Endothelial cell (in vitro differentiated cells): ENCODE results near the gene MS4A6E. TPM values are rescaled to one million over a fixed set of nuclear protein-coding genes. Genes with fewer than 3 reads are reported as not detected.

ENCODE experiments used
- DNase-seq: peaks from one replicate; pipeline ENCODE4 v3.0.0; 2021; ENCODE audit warnings: low spot score
- H3K27ac Mint-ChIP-seq: one replicate; pipeline ENCODE4 v1.8.0; 2021; ENCODE audit warnings: mixed read lengths, inconsistent platforms; ENCODE audit not compliant: unreplicated experiment
- H3K27me3 Mint-ChIP-seq: one replicate; pipeline ENCODE4 v1.8.0; 2021; ENCODE audit warnings: mild to moderate bottlenecking, moderate library complexity, mixed read lengths, inconsistent platforms; ENCODE audit not compliant: unreplicated experiment
- H3K36me3 Mint-ChIP-seq: one replicate; pipeline ENCODE4 v1.8.0; 2021; ENCODE audit warnings: mild to moderate bottlenecking, low read depth, mixed read lengths, inconsistent platforms; ENCODE audit not compliant: unreplicated experiment
- H3K4me1 Mint-ChIP-seq: one replicate; pipeline ENCODE4 v1.8.0; 2021; ENCODE audit warnings: mild to moderate bottlenecking, mixed read lengths, inconsistent platforms; ENCODE audit not compliant: unreplicated experiment
- H3K4me3 Mint-ChIP-seq: one replicate; pipeline ENCODE4 v1.8.0; 2021; ENCODE audit warnings: mild to moderate bottlenecking, mixed read lengths, inconsistent platforms; ENCODE audit not compliant: unreplicated experiment
- H3K9me3 Mint-ChIP-seq: one replicate; pipeline ENCODE4 v1.8.0; 2021; ENCODE audit warnings: mixed read lengths, inconsistent platforms; ENCODE audit not compliant: unreplicated experiment
- CTCF ChIP-seq: fragments of 200-600 bp; sonication (generic); IDR thresholded peaks from one replicate; pipeline ENCODE4 v1.5.0; 2021; ENCODE audit warnings: antibody characterized with exemption; ENCODE audit not compliant: unreplicated experiment
- total RNA-seq: library from RNA; stranded (reverse); fragmentation: NEBNext Ultra II Directional; extraction: Animal tissue kit (Norgen Biotek cat#: 25700); gene quantifications from one replicate; pipeline ENCODE4 v1.2.1, GENCODE V29; 2021; ENCODE audit not compliant: unreplicated experiment

The MS4A6E gene
- total RNA-seq, 1 donor from 2014 or later: not detected

- Mint-ChIP-seq H3K9me3 (no peaks in the 10 kb centered on the region), H3K36me3 (no peaks in the 10 kb centered on the region), H3K4me1 (peaks cover 13% of the 10 kb centered on the region), H3K27me3 (peaks cover 2% of the 10 kb centered on the region), H3K4me3 (no peak overlapping the region), H3K27ac (no peak overlapping the region)
- no peak for DNase-seq
- no peak for TF ChIP-seq CTCF
Observed at GRCh38 chr11:60376601-60377000, 49.5 kb downstream of the MS4A6E start.

- no peak overlapping the region for H3K4me3 Mint-ChIP-seq
- DNase-seq: no peak
- H3K4me1 Mint-ChIP-seq: peaks cover 15% of the 10 kb centered on the region
- no peak overlapping the region for H3K27ac Mint-ChIP-seq
- H3K27me3 Mint-ChIP-seq: peaks cover 3% of the 10 kb centered on the region
- no peaks in the 10 kb centered on the region for H3K36me3 Mint-ChIP-seq
- no peak for TF ChIP-seq CTCF
- H3K9me3 Mint-ChIP-seq: no peaks in the 10 kb centered on the region
Observed at GRCh38 chr11:60377401-60378136, 50.5 kb downstream of the MS4A6E start.

GRCh38 chr11:60378354-60378753 lies 51.3 kb downstream of the MS4A6E start, which contains the start of gene MS4A7:
Gene MS4A7 (plus strand): TSS chr11:60378532. CDS start chr11:60383142, 4,610 bp downstream.
- Mint-ChIP-seq H3K27me3 (peaks cover 3% of the 10 kb centered on the region), H3K36me3 (no peaks in the 10 kb centered on the region), H3K4me1 (peaks cover 9% of the 10 kb centered on the region), H3K27ac (no peak within 1 kb of the TSS), H3K9me3 (no peaks in the 10 kb centered on the region), H3K4me3 (no peak within 1 kb of the TSS)
- TF ChIP-seq CTCF: no peak
- no peak for DNase-seq

GRCh38 chr11:60389279-60389910 lies 62.3 kb downstream of the MS4A6E start:
- TF ChIP-seq CTCF: no peak
- DNase-seq: no peak
- Mint-ChIP-seq H3K27ac (no peak overlapping the region), H3K9me3 (no peaks in the 10 kb centered on the region), H3K27me3 (peaks cover 1% of the 10 kb centered on the region), H3K36me3 (no peaks in the 10 kb centered on the region), H3K4me1 (peaks cover 7% of the 10 kb centered on the region), H3K4me3 (no peak overlapping the region)

GRCh38 chr11:60390419-60390818 lies 63.4 kb downstream of the MS4A6E start:
- Mint-ChIP-seq H3K27me3 (peaks cover 1% of the 10 kb centered on the region), H3K9me3 (no peaks in the 10 kb centered on the region), H3K4me3 (no peak overlapping the region), H3K4me1 (peaks cover 7% of the 10 kb centered on the region), H3K36me3 (no peaks in the 10 kb centered on the region), H3K27ac (no peak overlapping the region)
- no peak for DNase-seq
- TF ChIP-seq CTCF: no peak
